GM23338 (cell line): ENCODE results near the gene ELOVL2.

Source experiments
- CREB1 ChIP-seq: fragments of 250-450 bp; sonication (Bioruptor Pico); IDR thresholded peaks from 2 replicates; pipeline ENCODE4 v1.5.0; 2020; ENCODE audit warnings: low read depth, mild to moderate bottlenecking, moderate library complexity
- EZH2 ChIP-seq: fragments of 200-600 bp; sonication (generic); IDR thresholded peaks from one replicate; pipeline ENCODE4 v1.8.0; 2017; ENCODE audit warnings: antibody characterized with exemption, mild to moderate bottlenecking, low read depth; ENCODE audit not compliant: unreplicated experiment
- EZH2phosphoT487 ChIP-seq: fragments of 200-600 bp; sonication (generic); IDR thresholded peaks from one replicate; pipeline ENCODE4 v1.8.1; 2018; ENCODE audit warnings: antibody characterized with exemption; ENCODE audit not compliant: unreplicated experiment
- NANOG ChIP-seq: IDR thresholded peaks from 2 replicates; pipeline ENCODE4 v1.6.1; 2016; ENCODE audit warnings: antibody characterized with exemption, borderline replicate concordance
- POLR2AphosphoS5 ChIP-seq: IDR thresholded peaks from 2 replicates; pipeline ENCODE4 v1.6.1; 2016; ENCODE audit warnings: antibody characterized with exemption, low read depth
- ZNF114 ChIP-seq: fragments of 250-450 bp; sonication (Bioruptor Pico); IDR thresholded peaks from 2 replicates; pipeline ENCODE4 v1.5.0; 2020; ENCODE audit warnings: mild to moderate bottlenecking, moderate library complexity
- TF ChIP-seq, protein P1 (sequence below), 2 experiments: fragments of 200-600 bp in 1 of 2; sonication (generic) in 1 of 2; conservative IDR thresholded peaks; 2 replicates each; pipeline versions ENCODE4 v1.5.1 to v1.6.1; 2016 to 2017; ENCODE audit warnings: antibody characterized with exemption in 2 of 2, low read depth in 2 of 2, mild to moderate bottlenecking in 2 of 2, moderate library complexity in 1 of 2
- TF ChIP-seq, protein P2 (sequence below): IDR thresholded peaks from one replicate; pipeline ENCODE4 v1.6.1; 2018; ENCODE audit warnings: antibody characterized with exemption; ENCODE audit not compliant: unreplicated experiment
- TF ChIP-seq, protein P3 (sequence below): IDR thresholded peaks from 2 replicates; pipeline ENCODE4 v1.6.1; 2016; ENCODE audit warnings: antibody characterized with exemption
- TF ChIP-seq, protein P4 (sequence below): fragments of 250-450 bp; sonication (Bioruptor Pico); IDR thresholded peaks from 2 replicates; pipeline ENCODE4 v1.5.0; 2020; ENCODE audit warnings: mild to moderate bottlenecking, moderate library complexity

DNA sequence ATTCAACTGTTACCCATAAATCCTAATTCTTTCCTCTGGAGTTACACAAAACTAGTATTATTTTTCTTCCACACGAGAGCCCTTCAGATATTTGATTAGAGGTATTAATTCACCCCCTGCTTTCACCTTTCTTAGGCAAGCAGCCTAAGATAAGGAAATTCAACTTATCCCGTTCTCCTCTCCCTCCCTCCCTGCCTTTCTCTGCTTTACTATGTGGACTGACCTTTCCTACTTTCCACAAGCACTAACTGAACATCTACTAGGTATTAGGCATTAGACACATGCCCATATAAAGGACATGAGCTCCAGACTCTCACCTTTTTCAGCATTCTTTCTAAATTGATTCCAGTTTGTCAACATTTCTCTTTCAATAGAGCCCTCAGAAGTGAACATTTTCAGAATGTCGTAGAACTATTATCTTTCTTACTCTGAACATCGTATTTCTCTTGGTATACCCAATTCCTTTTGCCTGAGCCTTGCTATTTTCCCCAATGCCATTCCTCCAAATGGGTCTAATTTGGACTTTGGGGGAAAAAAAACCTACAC is 16.5 kb downstream of the ELOVL2 start:
- no peak for TF ChIP-seq EZH2phosphoT487
- TF ChIP-seq, protein P1, sequence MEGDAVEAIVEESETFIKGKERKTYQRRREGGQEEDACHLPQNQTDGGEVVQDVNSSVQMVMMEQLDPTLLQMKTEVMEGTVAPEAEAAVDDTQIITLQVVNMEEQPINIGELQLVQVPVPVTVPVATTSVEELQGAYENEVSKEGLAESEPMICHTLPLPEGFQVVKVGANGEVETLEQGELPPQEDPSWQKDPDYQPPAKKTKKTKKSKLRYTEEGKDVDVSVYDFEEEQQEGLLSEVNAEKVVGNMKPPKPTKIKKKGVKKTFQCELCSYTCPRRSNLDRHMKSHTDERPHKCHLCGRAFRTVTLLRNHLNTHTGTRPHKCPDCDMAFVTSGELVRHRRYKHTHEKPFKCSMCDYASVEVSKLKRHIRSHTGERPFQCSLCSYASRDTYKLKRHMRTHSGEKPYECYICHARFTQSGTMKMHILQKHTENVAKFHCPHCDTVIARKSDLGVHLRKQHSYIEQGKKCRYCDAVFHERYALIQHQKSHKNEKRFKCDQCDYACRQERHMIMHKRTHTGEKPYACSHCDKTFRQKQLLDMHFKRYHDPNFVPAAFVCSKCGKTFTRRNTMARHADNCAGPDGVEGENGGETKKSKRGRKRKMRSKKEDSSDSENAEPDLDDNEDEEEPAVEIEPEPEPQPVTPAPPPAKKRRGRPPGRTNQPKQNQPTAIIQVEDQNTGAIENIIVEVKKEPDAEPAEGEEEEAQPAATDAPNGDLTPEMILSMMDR (conservative IDR thresholded peaks at IDR 0.05; ENCODE audit: low read depth in 2 of 2), result no peak
- no peak for TF ChIP-seq EZH2
- TF ChIP-seq, protein P2, sequence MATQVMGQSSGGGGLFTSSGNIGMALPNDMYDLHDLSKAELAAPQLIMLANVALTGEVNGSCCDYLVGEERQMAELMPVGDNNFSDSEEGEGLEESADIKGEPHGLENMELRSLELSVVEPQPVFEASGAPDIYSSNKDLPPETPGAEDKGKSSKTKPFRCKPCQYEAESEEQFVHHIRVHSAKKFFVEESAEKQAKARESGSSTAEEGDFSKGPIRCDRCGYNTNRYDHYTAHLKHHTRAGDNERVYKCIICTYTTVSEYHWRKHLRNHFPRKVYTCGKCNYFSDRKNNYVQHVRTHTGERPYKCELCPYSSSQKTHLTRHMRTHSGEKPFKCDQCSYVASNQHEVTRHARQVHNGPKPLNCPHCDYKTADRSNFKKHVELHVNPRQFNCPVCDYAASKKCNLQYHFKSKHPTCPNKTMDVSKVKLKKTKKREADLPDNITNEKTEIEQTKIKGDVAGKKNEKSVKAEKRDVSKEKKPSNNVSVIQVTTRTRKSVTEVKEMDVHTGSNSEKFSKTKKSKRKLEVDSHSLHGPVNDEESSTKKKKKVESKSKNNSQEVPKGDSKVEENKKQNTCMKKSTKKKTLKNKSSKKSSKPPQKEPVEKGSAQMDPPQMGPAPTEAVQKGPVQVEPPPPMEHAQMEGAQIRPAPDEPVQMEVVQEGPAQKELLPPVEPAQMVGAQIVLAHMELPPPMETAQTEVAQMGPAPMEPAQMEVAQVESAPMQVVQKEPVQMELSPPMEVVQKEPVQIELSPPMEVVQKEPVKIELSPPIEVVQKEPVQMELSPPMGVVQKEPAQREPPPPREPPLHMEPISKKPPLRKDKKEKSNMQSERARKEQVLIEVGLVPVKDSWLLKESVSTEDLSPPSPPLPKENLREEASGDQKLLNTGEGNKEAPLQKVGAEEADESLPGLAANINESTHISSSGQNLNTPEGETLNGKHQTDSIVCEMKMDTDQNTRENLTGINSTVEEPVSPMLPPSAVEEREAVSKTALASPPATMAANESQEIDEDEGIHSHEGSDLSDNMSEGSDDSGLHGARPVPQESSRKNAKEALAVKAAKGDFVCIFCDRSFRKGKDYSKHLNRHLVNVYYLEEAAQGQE, result no peak
- no peak for TF ChIP-seq NANOG
- TF ChIP-seq CREB1 (CRISPR knock-in tag), result no peak
- TF ChIP-seq POLR2AphosphoS5, result no peak
- TF ChIP-seq, protein P3, sequence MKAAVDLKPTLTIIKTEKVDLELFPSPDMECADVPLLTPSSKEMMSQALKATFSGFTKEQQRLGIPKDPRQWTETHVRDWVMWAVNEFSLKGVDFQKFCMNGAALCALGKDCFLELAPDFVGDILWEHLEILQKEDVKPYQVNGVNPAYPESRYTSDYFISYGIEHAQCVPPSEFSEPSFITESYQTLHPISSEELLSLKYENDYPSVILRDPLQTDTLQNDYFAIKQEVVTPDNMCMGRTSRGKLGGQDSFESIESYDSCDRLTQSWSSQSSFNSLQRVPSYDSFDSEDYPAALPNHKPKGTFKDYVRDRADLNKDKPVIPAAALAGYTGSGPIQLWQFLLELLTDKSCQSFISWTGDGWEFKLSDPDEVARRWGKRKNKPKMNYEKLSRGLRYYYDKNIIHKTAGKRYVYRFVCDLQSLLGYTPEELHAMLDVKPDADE, result no peak
- TF ChIP-seq, protein P4, sequence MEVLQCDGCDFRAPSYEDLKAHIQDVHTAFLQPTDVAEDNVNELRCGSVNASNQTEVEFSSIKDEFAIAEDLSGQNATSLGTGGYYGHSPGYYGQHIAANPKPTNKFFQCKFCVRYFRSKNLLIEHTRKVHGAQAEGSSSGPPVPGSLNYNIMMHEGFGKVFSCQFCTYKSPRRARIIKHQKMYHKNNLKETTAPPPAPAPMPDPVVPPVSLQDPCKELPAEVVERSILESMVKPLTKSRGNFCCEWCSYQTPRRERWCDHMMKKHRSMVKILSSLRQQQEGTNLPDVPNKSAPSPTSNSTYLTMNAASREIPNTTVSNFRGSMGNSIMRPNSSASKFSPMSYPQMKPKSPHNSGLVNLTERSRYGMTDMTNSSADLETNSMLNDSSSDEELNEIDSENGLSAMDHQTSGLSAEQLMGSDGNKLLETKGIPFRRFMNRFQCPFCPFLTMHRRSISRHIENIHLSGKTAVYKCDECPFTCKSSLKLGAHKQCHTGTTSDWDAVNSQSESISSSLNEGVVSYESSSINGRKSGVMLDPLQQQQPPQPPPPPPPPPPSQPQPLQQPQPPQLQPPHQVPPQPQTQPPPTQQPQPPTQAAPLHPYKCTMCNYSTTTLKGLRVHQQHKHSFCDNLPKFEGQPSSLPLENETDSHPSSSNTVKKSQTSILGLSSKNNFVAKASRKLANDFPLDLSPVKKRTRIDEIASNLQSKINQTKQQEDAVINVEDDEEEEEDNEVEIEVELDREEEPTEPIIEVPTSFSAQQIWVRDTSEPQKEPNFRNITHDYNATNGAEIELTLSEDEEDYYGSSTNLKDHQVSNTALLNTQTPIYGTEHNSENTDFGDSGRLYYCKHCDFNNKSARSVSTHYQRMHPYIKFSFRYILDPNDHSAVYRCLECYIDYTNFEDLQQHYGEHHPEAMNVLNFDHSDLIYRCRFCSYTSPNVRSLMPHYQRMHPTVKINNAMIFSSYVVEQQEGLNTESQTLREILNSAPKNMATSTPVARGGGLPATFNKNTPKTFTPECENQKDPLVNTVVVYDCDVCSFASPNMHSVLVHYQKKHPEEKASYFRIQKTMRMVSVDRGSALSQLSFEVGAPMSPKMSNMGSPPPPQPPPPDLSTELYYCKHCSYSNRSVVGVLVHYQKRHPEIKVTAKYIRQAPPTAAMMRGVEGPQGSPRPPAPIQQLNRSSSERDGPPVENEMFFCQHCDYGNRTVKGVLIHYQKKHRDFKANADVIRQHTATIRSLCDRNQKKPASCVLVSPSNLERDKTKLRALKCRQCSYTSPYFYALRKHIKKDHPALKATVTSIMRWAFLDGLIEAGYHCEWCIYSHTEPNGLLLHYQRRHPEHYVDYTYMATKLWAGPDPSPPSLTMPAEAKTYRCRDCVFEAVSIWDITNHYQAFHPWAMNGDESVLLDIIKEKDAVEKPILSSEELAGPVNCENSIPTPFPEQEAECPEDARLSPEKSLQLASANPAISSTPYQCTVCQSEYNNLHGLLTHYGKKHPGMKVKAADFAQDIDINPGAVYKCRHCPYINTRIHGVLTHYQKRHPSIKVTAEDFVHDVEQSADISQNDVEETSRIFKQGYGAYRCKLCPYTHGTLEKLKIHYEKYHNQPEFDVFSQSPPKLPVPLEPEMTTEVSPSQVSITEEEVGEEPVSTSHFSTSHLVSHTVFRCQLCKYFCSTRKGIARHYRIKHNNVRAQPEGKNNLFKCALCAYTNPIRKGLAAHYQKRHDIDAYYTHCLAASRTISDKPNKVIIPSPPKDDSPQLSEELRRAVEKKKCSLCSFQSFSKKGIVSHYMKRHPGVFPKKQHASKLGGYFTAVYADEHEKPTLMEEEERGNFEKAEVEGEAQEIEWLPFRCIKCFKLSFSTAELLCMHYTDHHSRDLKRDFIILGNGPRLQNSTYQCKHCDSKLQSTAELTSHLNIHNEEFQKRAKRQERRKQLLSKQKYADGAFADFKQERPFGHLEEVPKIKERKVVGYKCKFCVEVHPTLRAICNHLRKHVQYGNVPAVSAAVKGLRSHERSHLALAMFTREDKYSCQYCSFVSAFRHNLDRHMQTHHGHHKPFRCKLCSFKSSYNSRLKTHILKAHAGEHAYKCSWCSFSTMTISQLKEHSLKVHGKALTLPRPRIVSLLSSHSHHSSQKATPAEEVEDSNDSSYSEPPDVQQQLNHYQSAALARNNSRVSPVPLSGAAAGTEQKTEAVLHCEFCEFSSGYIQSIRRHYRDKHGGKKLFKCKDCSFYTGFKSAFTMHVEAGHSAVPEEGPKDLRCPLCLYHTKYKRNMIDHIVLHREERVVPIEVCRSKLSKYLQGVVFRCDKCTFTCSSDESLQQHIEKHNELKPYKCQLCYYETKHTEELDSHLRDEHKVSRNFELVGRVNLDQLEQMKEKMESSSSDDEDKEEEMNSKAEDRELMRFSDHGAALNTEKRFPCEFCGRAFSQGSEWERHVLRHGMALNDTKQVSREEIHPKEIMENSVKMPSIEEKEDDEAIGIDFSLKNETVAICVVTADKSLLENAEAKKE (CRISPR knock-in tag), result no peak
- TF ChIP-seq ZNF114 (CRISPR knock-in tag), result no peak
